ENCODE results near the gene SNCAIP. TPM values are rescaled to one million over a fixed set of nuclear protein-coding genes. Genes with fewer than 3 reads are reported as not detected.

SNCAIP gene
- total and polyA plus RNA-seq, 2 of the 4 experiments (the other 2 are of a cell fraction), result 15.3 to 19.0 TPM

DNA sequence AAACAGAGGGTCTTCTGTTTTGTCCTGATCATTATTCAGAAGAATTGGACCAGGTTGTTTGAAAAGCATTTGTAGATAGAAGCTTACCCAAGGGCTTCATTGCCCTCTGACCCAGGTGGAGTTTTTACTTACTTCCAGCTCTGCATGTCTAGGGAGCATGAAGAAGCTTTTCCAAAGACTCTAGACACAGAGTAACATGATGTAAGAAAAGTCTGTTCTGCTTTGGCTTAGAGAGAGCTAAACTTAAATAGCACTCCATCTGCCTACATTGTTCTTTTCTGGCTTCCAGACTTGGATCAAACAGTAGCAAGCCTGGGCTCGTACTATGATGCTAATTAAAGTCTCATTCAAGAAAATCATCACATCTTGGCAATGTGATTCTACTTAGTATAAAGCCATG is 112.1 kb downstream of the SNCAIP start:
- Histone ChIP-seq H2AK9ac (replicated peaks; ENCODE audit: low read depth, low read length, poor library complexity) (no peak overlapping the region), H2BK5ac (ENCODE audit: low read depth, low read length, poor library complexity, severe bottlenecking) (no peak overlapping the region), H3K23ac (ENCODE audit: low read depth, low read length) (no peak overlapping the region), H3K9me1 (ENCODE audit: insufficient read depth, low read length) (no peaks in the 10 kb centered on the region; the same call in 1 of the 2 replicates), H3K4me3 (ENCODE audit: insufficient read depth, low read depth, low read length) (no peak overlapping the region), H4K20me1 (ENCODE audit: insufficient read depth, low read length) (no peaks in the 10 kb centered on the region), H4K91ac (ENCODE audit: insufficient read depth, low read depth, low read length) (no peak overlapping the region), H2BK20ac (ENCODE audit: low read depth, low read length) (no peak overlapping the region), H2BK120ac (ENCODE audit: low read depth, low read length) (no peak overlapping the region), H2AK5ac (ENCODE audit: low read depth, low read length) (no peak overlapping the region), H3K9ac (ENCODE audit: low read depth, low read length) (no peak overlapping the region), H3K18ac (ENCODE audit: low read depth, low read length) (no peak overlapping the region), H3K4me1 (ENCODE audit: control insufficient read depth, insufficient read depth, low read length) (peaks cover 2% of the 10 kb centered on the region; the same call in 1 of the 2 replicates), H4K5ac (ENCODE audit: low read depth, low read length) (no peak overlapping the region), H3K36me3 (ENCODE audit: control insufficient read depth, insufficient read depth, low read length) (no peaks in the 10 kb centered on the region), H3K4me2 (ENCODE audit: low read depth, low read length) (no peak overlapping the region), H4K8ac (ENCODE audit: low read depth in 2 of 2, low read length in 2 of 2) (no peak overlapping the region), H3K14ac (replicated peaks; ENCODE audit: low read depth, low read length) (no peak overlapping the region), H3K56ac (ENCODE audit: extremely low read depth, insufficient read depth, low read length) (no peak overlapping the region), H2AFZ (replicated peaks; ENCODE audit: low read length, poor library complexity) (no peak overlapping the region), H3K4ac (ENCODE audit: low read depth, low read length) (no peak overlapping the region), H3K27ac (ENCODE audit: insufficient read depth, low read length) (no peak overlapping the region), H3K9me3 (ENCODE audit: control insufficient read depth, insufficient read depth, low read length) (no peaks in the 10 kb centered on the region), H3K79me1 (ENCODE audit: low read depth in 1 of 2, low read length in 2 of 2) (no peaks in the 10 kb centered on the region), H2BK15ac (ENCODE audit: low read depth, low read length) (no peak overlapping the region), H3K27me3 (ENCODE audit: control insufficient read depth, insufficient read depth, low read length) (no peaks in the 10 kb centered on the region)
- intact Hi-C loops (cut with micrococcal nuclease) (no loop called here), dilution Hi-C loops (cut with HindIII; ENCODE audit: low sequenced_read_pairs, unreplicated experiment) (loop anchor here (25.0 kb wide), 1 partner anchor 237 kb away; no protein-coding TSS in a partner anchor), in situ Hi-C loops (cut with MboI; ENCODE audit: low sequenced_read_pairs) (loop anchor here (25.0 kb wide), 1 partner anchor 462 kb away; the partner anchor contains the start of gene SRFBP1)
- ChIA-PET CTCF (interaction anchor here (0.9 kb wide), 1 partner anchor 229 kb away, joined by 3 read pairs; no protein-coding TSS in a partner anchor), POLR2A (ENCODE audit: unreplicated experiment) (no interaction called here)
- TF ChIP-seq MAFK (IDR thresholded peaks at IDR 0.05; ENCODE audit: low read depth, low read length) (no peak), MXI1 (IDR thresholded peaks at IDR 0.05; ENCODE audit: borderline replicate concordance, low read depth, low read length) (no peak), POLR2A (IDR thresholded peaks at IDR 0.05; ENCODE audit: low read depth, low read length) (no peak), FOS (IDR thresholded peaks at IDR 0.05; ENCODE audit: low read depth, low read length) (no peak), RFX5 (IDR thresholded peaks at IDR 0.05; ENCODE audit: low read depth, low read length) (no peak), CHD1 (IDR thresholded peaks at IDR 0.05; ENCODE audit: low read depth, low read length) (no peak), BHLHE40 (IDR thresholded peaks at IDR 0.05; ENCODE audit: low read depth, low read length) (no peak), RCOR1 (IDR thresholded peaks at IDR 0.05; ENCODE audit: insufficient replicate concordance, low read length) (no peak), NFE2L2 (IDR thresholded peaks at IDR 0.05; ENCODE audit: low read depth, low read length) (no peak), CEBPB (IDR thresholded peaks at IDR 0.05; ENCODE audit: low read depth, low read length) (no peak), MAZ (IDR thresholded peaks at IDR 0.05; ENCODE audit: borderline replicate concordance, low read depth, low read length) (no peak), RAD21 (IDR thresholded peaks at IDR 0.05; ENCODE audit: low read length) (no peak), SMC3 (IDR thresholded peaks at IDR 0.05; ENCODE audit: low read depth, low read length) (no peak)
- TF ChIP-seq, protein P1, sequence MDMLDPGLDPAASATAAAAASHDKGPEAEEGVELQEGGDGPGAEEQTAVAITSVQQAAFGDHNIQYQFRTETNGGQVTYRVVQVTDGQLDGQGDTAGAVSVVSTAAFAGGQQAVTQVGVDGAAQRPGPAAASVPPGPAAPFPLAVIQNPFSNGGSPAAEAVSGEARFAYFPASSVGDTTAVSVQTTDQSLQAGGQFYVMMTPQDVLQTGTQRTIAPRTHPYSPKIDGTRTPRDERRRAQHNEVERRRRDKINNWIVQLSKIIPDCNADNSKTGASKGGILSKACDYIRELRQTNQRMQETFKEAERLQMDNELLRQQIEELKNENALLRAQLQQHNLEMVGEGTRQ (IDR thresholded peaks at IDR 0.05; ENCODE audit: low read depth, low read length), result no peak
- TF ChIP-seq, protein P2, sequence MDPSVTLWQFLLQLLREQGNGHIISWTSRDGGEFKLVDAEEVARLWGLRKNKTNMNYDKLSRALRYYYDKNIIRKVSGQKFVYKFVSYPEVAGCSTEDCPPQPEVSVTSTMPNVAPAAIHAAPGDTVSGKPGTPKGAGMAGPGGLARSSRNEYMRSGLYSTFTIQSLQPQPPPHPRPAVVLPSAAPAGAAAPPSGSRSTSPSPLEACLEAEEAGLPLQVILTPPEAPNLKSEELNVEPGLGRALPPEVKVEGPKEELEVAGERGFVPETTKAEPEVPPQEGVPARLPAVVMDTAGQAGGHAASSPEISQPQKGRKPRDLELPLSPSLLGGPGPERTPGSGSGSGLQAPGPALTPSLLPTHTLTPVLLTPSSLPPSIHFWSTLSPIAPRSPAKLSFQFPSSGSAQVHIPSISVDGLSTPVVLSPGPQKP (IDR thresholded peaks at IDR 0.05; ENCODE audit: borderline replicate concordance, low read depth, low read length), result no peak
- TF ChIP-seq, protein P3, sequence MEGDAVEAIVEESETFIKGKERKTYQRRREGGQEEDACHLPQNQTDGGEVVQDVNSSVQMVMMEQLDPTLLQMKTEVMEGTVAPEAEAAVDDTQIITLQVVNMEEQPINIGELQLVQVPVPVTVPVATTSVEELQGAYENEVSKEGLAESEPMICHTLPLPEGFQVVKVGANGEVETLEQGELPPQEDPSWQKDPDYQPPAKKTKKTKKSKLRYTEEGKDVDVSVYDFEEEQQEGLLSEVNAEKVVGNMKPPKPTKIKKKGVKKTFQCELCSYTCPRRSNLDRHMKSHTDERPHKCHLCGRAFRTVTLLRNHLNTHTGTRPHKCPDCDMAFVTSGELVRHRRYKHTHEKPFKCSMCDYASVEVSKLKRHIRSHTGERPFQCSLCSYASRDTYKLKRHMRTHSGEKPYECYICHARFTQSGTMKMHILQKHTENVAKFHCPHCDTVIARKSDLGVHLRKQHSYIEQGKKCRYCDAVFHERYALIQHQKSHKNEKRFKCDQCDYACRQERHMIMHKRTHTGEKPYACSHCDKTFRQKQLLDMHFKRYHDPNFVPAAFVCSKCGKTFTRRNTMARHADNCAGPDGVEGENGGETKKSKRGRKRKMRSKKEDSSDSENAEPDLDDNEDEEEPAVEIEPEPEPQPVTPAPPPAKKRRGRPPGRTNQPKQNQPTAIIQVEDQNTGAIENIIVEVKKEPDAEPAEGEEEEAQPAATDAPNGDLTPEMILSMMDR (conservative IDR thresholded peaks at IDR 0.05; ENCODE audit: low read depth, low read length), result no peak
- DNase-seq (no peak), ATAC-seq (ENCODE audit: low read depth) (no peak)
- no CpG with 5 or more reads among the region's 1 CpG for WGBS, 2 experiments (ENCODE audit: extremely low coverage in 2 of 2, insufficient read length in 1 of 2)
- BruUV-seq (replicated peaks), result no TSS peak

Data from IMR-90 (cell line).